B cell (primary cell): ENCODE results near the gene GPC5.

Experiments used
- EZH2 ChIP-seq: IDR thresholded peaks from 2 replicates; pipeline ENCODE4 v1.6.1; 2012; ENCODE audit warnings: borderline replicate concordance, low read depth, mild to moderate bottlenecking, moderate library complexity, low read length; ENCODE audit not compliant: insufficient read depth, poor library complexity, severe bottlenecking
- TF ChIP-seq, protein P1 (sequence below): fragments of 200-600 bp; IDR thresholded peaks from one replicate; pipeline ENCODE4 v1.8.0; 2022; ENCODE audit warnings: antibody characterized with exemption, mild to moderate bottlenecking

DNA sequence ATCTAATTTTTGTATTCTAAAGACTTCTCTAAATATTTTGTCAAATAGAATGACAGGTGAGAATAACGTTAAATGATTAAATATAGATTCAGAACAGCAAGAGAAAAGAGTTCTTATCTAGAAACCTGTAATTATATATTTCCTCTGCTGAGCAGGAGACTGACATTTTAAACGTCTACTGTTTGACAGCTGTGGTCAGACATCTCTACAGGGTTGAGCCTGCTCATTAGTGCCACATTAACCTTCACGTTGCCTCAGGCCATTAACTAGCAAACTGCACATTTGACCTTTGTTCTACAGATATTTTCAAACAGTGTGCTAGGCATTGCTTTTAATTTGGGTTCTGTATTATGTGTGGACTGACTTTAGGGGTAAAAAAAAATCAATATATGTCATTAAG is 347.5 kb downstream of the GPC5 start:
- TF ChIP-seq EZH2: no peak
- TF ChIP-seq, protein P1, sequence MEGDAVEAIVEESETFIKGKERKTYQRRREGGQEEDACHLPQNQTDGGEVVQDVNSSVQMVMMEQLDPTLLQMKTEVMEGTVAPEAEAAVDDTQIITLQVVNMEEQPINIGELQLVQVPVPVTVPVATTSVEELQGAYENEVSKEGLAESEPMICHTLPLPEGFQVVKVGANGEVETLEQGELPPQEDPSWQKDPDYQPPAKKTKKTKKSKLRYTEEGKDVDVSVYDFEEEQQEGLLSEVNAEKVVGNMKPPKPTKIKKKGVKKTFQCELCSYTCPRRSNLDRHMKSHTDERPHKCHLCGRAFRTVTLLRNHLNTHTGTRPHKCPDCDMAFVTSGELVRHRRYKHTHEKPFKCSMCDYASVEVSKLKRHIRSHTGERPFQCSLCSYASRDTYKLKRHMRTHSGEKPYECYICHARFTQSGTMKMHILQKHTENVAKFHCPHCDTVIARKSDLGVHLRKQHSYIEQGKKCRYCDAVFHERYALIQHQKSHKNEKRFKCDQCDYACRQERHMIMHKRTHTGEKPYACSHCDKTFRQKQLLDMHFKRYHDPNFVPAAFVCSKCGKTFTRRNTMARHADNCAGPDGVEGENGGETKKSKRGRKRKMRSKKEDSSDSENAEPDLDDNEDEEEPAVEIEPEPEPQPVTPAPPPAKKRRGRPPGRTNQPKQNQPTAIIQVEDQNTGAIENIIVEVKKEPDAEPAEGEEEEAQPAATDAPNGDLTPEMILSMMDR: no peak
